H1 (cell line): ENCODE results near the gene DAW1. TPM values are rescaled to one million over a fixed set of nuclear protein-coding genes. Genes with fewer than 3 reads are reported as not detected.

Experiments used
- ATF2 ChIP-seq: IDR thresholded peaks from 2 replicates; pipeline ENCODE4 v1.6.1; 2012; ENCODE audit warnings: low read length, inconsistent platforms
- CTBP2 ChIP-seq: IDR thresholded peaks from 2 replicates; pipeline ENCODE4 v1.7.0; 2011; ENCODE audit warnings: borderline replicate concordance, mild to moderate bottlenecking, moderate library complexity, mixed read lengths, low read length; ENCODE audit not compliant: insufficient read depth, insufficient read length
- HDAC6 ChIP-seq: IDR thresholded peaks from one replicate; pipeline ENCODE4 v1.7.1; 2012; ENCODE audit warnings: low read depth, mild to moderate bottlenecking, inconsistent platforms, low read length, moderate library complexity
- PHF8 ChIP-seq: fragments of 200-600 bp; sonication (generic); conservative IDR thresholded peaks from 2 replicates; pipeline ENCODE4 v1.7.1; 2012; ENCODE audit warnings: low read depth, mild to moderate bottlenecking, inconsistent platforms, low read length, moderate library complexity
- RAD21 ChIP-seq, 2 experiments: IDR thresholded peaks in 1 of 2; conservative IDR thresholded peaks in 1 of 2; 2 replicates each; pipeline ENCODE4 v1.6.1; 2011; ENCODE audit warnings: low read depth in 2 of 2, low read length in 2 of 2, improper control_type of control experiment in 1 of 2, inconsistent platforms in 1 of 2, mild to moderate bottlenecking in 1 of 2, moderate library complexity in 1 of 2
- RNF2 ChIP-seq: fragments of 200-900, 300-1000 bp; sonication (generic); IDR thresholded peaks from 2 replicates; pipeline ENCODE4 v1.7.1; 2016; ENCODE audit warnings: borderline replicate concordance, low read depth, mild to moderate bottlenecking, antibody characterized with exemption, low read length; ENCODE audit not compliant: poor library complexity, severe bottlenecking; ENCODE audit errors: missing control alignments
- polyA plus RNA-seq, 7 experiments: library from polyadenylated mRNA; depleted of rRNA in 3 of 7; stranded (reverse) in 5 of 7; unstranded in 2 of 7; fragments of >200 nt in 5 of 7; fragments of 200-250 nt in 2 of 7; gene quantifications; 1 replicate in 5 of 7; 2 replicates in 1 of 7; 4 replicates in 1 of 7; pipeline versions ENCODE4 v1.2.1 to v1.2.3, GENCODE V29; 2011 to 2013; ENCODE audit warnings: missing spikeins in 2 of 7, mixed read lengths in 2 of 7
- total RNA-seq: library from RNA; stranded (reverse); fragmentation: NEBNext Ultra II Directional; extraction: Animal tissue kit (Norgen Biotek cat#: 25700); gene quantifications from 2 replicates; pipeline ENCODE4 v1.2.1, GENCODE V29; 2021
- TF ChIP-seq, protein P1 (sequence below): IDR thresholded peaks from 2 replicates; pipeline ENCODE4 v1.6.1; 2012; ENCODE audit warnings: inconsistent platforms

Gene DAW1
- total and polyA plus RNA-seq, 2 of the 8 experiments (the other 6 are each of a cell fraction or from before 2014, with no cell fraction given) = 0.44 to 1.4 TPM

DNA sequence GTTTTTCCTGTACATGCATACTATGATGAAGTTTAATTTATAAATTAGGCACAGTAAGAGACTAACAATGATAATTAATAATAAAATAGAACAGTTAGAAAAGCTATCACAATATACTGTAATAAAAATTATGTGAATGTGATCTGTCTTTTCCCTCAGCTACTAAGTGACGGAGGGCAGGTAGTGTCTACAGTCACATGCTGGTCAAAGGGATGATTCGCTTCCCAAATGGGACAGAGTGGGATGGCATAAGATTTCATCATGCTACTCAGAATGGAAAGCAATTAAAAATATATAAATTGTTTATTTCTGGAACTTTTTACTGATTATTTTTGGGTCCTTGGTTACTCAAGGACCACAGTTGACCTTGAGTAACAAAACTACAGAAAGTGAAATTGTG is 71.5 kb downstream of the DAW1 start (continued):
- TF ChIP-seq ATF2 (no peak), RNF2 (no peak), HDAC6 (no peak), PHF8 (no peak), RAD21 (IDR thresholded peaks at IDR 0.05 in 1 of 2, conservative IDR thresholded peaks at IDR 0.05 in 1 of 2; ENCODE audit: low read depth in 2 of 2, low read length in 2 of 2) (no peak), CTBP2 (no peak)
- TF ChIP-seq, protein P1, sequence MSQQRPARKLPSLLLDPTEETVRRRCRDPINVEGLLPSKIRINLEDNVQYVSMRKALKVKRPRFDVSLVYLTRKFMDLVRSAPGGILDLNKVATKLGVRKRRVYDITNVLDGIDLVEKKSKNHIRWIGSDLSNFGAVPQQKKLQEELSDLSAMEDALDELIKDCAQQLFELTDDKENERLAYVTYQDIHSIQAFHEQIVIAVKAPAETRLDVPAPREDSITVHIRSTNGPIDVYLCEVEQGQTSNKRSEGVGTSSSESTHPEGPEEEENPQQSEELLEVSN = no peak
